B cell (primary cell): Measurements from ENCODE around the gene ST3GAL3. TPM values are rescaled to one million over a fixed set of nuclear protein-coding genes. Genes with fewer than 3 reads are reported as not detected.

Source experiments
- ATAC-seq: fragments of 200-7000 bp; cut with Tn5 transposase; one replicate; pipeline ENCODE4 v1.10.0; 2021; ENCODE audit warnings: low read depth, mild to moderate bottlenecking, moderate number of reproducible peaks, moderate library complexity
- CTCF ChIA-PET: fragments of 350-600 bp; sonication (Branson Sonifier 250); formaldehyde crosslinking; loops from one replicate; lab custom pipeline; 2021; ENCODE audit warnings: antibody characterized with exemption, inconsistent platforms; lab: Charles Lee
- POLR2A ChIA-PET: fragments of 350-600 bp; sonication (Branson Sonifier 250); formaldehyde crosslinking; loops from one replicate; lab custom pipeline; 2021; ENCODE audit warnings: antibody characterized with exemption; lab: Charles Lee
- DNase-seq: peaks from one replicate; pipeline ENCODE4 v3.0.0; 2013
- H2AFZ ChIP-seq: 2 replicates; pipeline ENCODE4 v1.6.1; 2012; ENCODE audit warnings: mild to moderate bottlenecking, low read depth, low read length; ENCODE audit not compliant: insufficient read depth, poor library complexity, severe bottlenecking
- H3K27ac ChIP-seq, 2 donors: 1 replicate in 1 of 2; 2 replicates in 1 of 2; pipeline ENCODE4 v1.5.1; 2012 to 2013; ENCODE audit warnings: low read length in 2 of 2, mild to moderate bottlenecking in 2 of 2, moderate library complexity in 1 of 2
- H3K27me3 ChIP-seq, 4 experiments: fragments of 200-600 bp in 1 of 4; sonication (generic) in 1 of 4; replicated peaks in 1 of 4; 1 replicate in 2 of 4; 2 replicates in 2 of 4; pipeline versions ENCODE4 v1.6.1 to v1.7.0; 2013 to 2016; ENCODE audit warnings: low read length in 3 of 4, mild to moderate bottlenecking in 2 of 4, mixed read lengths in 1 of 4, moderate library complexity in 1 of 4; ENCODE audit not compliant: insufficient read depth in 4 of 4, control insufficient read depth in 3 of 4; ENCODE audit errors: control extremely low read depth in 1 of 4
- H3K36me3 ChIP-seq, 2 experiments: replicated peaks in 1 of 2; 1 replicate in 1 of 2; 2 replicates in 1 of 2; pipeline versions ENCODE4 v1.6.1 to v1.7.1; 2013; ENCODE audit warnings: low read length in 1 of 2; ENCODE audit not compliant: insufficient read depth in 2 of 2, control insufficient read depth in 1 of 2; ENCODE audit errors: control extremely low read depth in 1 of 2, extremely low read depth in 1 of 2
- H3K4me1 ChIP-seq, 2 donors: fragments of 200-600 bp in 1 of 2; sonication (generic) in 1 of 2; 1 replicate in 1 of 2; 2 replicates in 1 of 2; pipeline versions ENCODE4 v1.5.1 to v1.6.1; 2013 to 2017; ENCODE audit warnings: low read length in 2 of 2; ENCODE audit not compliant: control insufficient read depth in 2 of 2, insufficient read depth in 2 of 2
- H3K4me2 ChIP-seq: replicated peaks from 2 replicates; pipeline ENCODE3; 2012; ENCODE audit warnings: mild to moderate bottlenecking, low read depth, low read length; ENCODE audit not compliant: poor library complexity, severe bottlenecking
- H3K4me3 ChIP-seq, 5 experiments: fragments of 200-600 bp in 1 of 5; sonication (generic) in 1 of 5; 1 replicate in 3 of 5; 2 replicates in 2 of 5; pipeline versions ENCODE4 v1.5.1 to v1.7.0; 2011 to 2016; ENCODE audit warnings: low read length in 4 of 5, mild to moderate bottlenecking in 4 of 5, low read depth in 2 of 5, control low read depth in 1 of 5, moderate library complexity in 1 of 5; ENCODE audit not compliant: insufficient read depth in 1 of 5; ENCODE audit errors: control extremely low read depth in 1 of 5, extremely low read depth in 1 of 5
- H3K79me2 ChIP-seq: fragments of 200-600 bp; sonication (generic); one replicate; pipeline ENCODE4 v1.6.0; 2016; ENCODE audit warnings: low read length; ENCODE audit not compliant: control insufficient read depth, insufficient read depth
- H3K9ac ChIP-seq: fragments of 200-600 bp; sonication (generic); 2 replicates; pipeline ENCODE4 v1.6.1; 2017; ENCODE audit warnings: mild to moderate bottlenecking, low read length, moderate library complexity
- H3K9me3 ChIP-seq, 3 donors: one replicate each; pipeline versions ENCODE4 v1.6.1 to v1.7.1; 2013; ENCODE audit warnings: low read length in 2 of 3; ENCODE audit not compliant: control insufficient read depth in 2 of 3, insufficient read depth in 1 of 3; ENCODE audit errors: control extremely low read depth in 1 of 3
- H4K20me1 ChIP-seq: 2 replicates; pipeline ENCODE4 v1.6.0; 2012; ENCODE audit warnings: mild to moderate bottlenecking, low read length; ENCODE audit not compliant: insufficient read depth, control insufficient read depth, poor library complexity, severe bottlenecking
- H3K27ac Mint-ChIP-seq: one replicate; pipeline ENCODE4 v1.8.0; 2021; ENCODE audit warnings: mixed read lengths
- H3K27me3 Mint-ChIP-seq: one replicate; pipeline ENCODE4 v1.8.0; 2021; ENCODE audit warnings: mixed read lengths
- H3K4me1 Mint-ChIP-seq: one replicate; pipeline ENCODE4 v1.8.0; 2021; ENCODE audit warnings: mixed read lengths
- H3K4me3 Mint-ChIP-seq: one replicate; pipeline ENCODE4 v1.8.0; 2021; ENCODE audit warnings: mixed read lengths
- H3K9me3 Mint-ChIP-seq: one replicate; pipeline ENCODE4 v1.8.0; 2022; ENCODE audit warnings: mixed read lengths; ENCODE audit not compliant: insufficient read depth
- EZH2 ChIP-seq: IDR thresholded peaks from 2 replicates; pipeline ENCODE4 v1.6.1; 2012; ENCODE audit warnings: borderline replicate concordance, low read depth, mild to moderate bottlenecking, moderate library complexity, low read length; ENCODE audit not compliant: insufficient read depth, poor library complexity, severe bottlenecking
- WGBS: methylation state at CpG from one replicate; pipeline ENCODE4 v1.1.5; 2013; ENCODE audit warnings: missing lambda C conversion rate; ENCODE audit not compliant: insufficient coverage; 5-methylcytosine and 5-hydroxymethylcytosine counted together
- intact Hi-C: fragments of 100-400 bp; cut with micrococcal nuclease; formaldehyde crosslinking; loops from one replicate; pipeline ENCODE4 v1.10.0; 2022
- polyA plus RNA-seq: library from polyadenylated mRNA; depleted of rRNA; stranded (reverse); fragments of >200 nt; gene quantifications from 2 replicates; pipeline ENCODE4 v1.2.3, GENCODE V29; 2012
- total RNA-seq, 2 donors: library from RNA; stranded (reverse); fragments of 120-200 nt in 1 of 2; gene quantifications; 1 replicate in 1 of 2; 2 replicates in 1 of 2; pipeline versions ENCODE4 v1.2.3 to v1.2.4, GENCODE V29; 2013 to 2022
- TF ChIP-seq, protein P1 (sequence below): fragments of 200-600 bp; IDR thresholded peaks from one replicate; pipeline ENCODE4 v1.8.0; 2022; ENCODE audit warnings: antibody characterized with exemption, mild to moderate bottlenecking

Gene ST3GAL3
- total and polyA plus RNA-seq, 2 donors (not counting 1 experiment from before 2014, with no cell fraction given) = 16.8 to 31.4 TPM

DNA sequence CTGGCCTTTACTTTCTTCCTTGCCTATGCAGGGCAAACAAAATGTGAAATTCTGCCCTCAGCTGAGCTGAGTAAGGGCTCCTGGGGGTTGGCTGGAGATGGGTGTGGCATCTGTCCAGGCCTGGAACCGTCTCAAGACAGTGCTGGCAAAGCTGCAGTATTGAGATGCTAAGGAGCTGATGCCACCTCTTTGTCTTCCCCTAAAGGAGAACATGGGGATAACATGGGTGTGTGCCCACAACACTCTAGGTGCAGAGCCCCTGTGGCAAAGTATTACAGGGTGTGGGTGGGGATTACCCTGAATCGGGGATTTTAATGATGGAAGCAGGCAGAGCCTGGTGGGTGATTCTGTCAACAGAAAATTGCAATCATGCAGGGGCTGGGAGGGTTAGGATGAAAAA, 2.5 kb upstream of the ST3GAL3 start:
- no peaks in the 10 kb centered on the region for H3K9me3 ChIP-seq
- no peaks in the 10 kb centered on the region for H3K27me3 ChIP-seq
- no peak for DNase-seq
- CTCF ChIA-PET = interaction anchor here (0.6 to 1.5 kb wide), 2 partner anchors 18 to 1362 kb away, joined by 3 to 4 read pairs; no protein-coding TSS in a partner anchor
- Mint-ChIP-seq H3K4me1 (peaks cover 29% of the 10 kb centered on the region), H3K27ac (peak overlapping the region; percentile 62), H3K4me3 (no peak overlapping the region), H3K9me3 (no peaks in the 10 kb centered on the region), H3K27me3 (no peaks in the 10 kb centered on the region)
- TF ChIP-seq, protein P1, sequence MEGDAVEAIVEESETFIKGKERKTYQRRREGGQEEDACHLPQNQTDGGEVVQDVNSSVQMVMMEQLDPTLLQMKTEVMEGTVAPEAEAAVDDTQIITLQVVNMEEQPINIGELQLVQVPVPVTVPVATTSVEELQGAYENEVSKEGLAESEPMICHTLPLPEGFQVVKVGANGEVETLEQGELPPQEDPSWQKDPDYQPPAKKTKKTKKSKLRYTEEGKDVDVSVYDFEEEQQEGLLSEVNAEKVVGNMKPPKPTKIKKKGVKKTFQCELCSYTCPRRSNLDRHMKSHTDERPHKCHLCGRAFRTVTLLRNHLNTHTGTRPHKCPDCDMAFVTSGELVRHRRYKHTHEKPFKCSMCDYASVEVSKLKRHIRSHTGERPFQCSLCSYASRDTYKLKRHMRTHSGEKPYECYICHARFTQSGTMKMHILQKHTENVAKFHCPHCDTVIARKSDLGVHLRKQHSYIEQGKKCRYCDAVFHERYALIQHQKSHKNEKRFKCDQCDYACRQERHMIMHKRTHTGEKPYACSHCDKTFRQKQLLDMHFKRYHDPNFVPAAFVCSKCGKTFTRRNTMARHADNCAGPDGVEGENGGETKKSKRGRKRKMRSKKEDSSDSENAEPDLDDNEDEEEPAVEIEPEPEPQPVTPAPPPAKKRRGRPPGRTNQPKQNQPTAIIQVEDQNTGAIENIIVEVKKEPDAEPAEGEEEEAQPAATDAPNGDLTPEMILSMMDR = no peak
- TF ChIP-seq EZH2 = no peak
- POLR2A ChIA-PET = interaction anchor here (2.4 kb wide), 1 partner anchor 55 kb away, joined by 10 read pairs; the partner anchor contains the start of gene KDM4A
- H3K27ac ChIP-seq = no peak overlapping the region
- peaks cover 10 to 17% of the 10 kb centered on the region in 2 donors for H3K4me1 ChIP-seq
- no peak overlapping the region for H3K4me2 ChIP-seq
- no peak overlapping the region for H3K9ac ChIP-seq
- ATAC-seq = no peak
- intact Hi-C loops = loop anchor here (5.0 to 10.0 kb wide), 2 partner anchors 270 to 287 kb away; partner anchors contain the start of genes ATP6V0B, B4GALT2, CCDC24 and DPH2
- peaks cover 20% of the 10 kb centered on the region for H3K79me2 ChIP-seq
- no peaks in the 10 kb centered on the region for H4K20me1 ChIP-seq
- 83% methylated on average over 2 of the region's 2 CpGs for WGBS
- H2AFZ ChIP-seq = no peak overlapping the region
- H3K4me3 ChIP-seq = no peak overlapping the region
- H3K36me3 ChIP-seq = peaks cover 4 to 38% of the 10 kb centered on the region in 2 experiments

DNA sequence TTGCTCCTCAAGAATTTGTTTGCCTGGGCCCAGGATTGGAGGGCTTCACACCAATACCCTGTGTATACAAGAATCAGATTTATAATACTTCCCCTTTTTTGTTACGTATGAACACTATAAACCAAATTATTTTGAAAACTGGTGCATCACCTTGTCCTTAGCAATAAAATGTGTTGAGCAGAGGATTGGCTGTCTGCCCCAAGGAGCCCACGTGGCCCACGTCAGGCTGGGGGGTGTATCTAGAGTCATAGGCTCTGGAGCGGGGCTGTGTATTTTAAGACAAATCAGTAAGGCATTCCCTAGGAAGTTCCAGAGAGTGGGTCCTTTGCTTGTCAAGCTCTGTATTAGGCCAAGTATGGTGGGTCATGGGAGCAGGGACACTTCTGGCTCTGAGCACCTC, 2.0 kb upstream of the ST3GAL3 start:
- Histone ChIP-seq H3K4me3 (no peak overlapping the region), H3K36me3 (peaks cover 4 to 33% of the 10 kb centered on the region in 2 experiments), H4K20me1 (no peaks in the 10 kb centered on the region), H3K79me2 (peaks cover 21% of the 10 kb centered on the region), H3K9me3 (no peaks in the 10 kb centered on the region), H3K27ac (no peak overlapping the region), H2AFZ (no peak overlapping the region), H3K9ac (no peak overlapping the region), H3K27me3 (no peaks in the 10 kb centered on the region), H3K4me2 (no peak overlapping the region), H3K4me1 (peaks cover 10 to 17% of the 10 kb centered on the region in 2 donors)
- no peak for TF ChIP-seq EZH2
- TF ChIP-seq, protein P1 = no peak
- H3K9me3 Mint-ChIP-seq = no peaks in the 10 kb centered on the region
- CTCF ChIA-PET = interaction anchor here (0.6 to 1.5 kb wide), 2 partner anchors 18 to 1363 kb away, joined by 3 to 4 read pairs; no protein-coding TSS in a partner anchor
- intact Hi-C loops = loop anchor here (5.0 to 10.0 kb wide), 2 partner anchors 269 to 287 kb away; partner anchors contain the start of genes ATP6V0B, B4GALT2, CCDC24 and DPH2
- 78% methylated on average over 3 of the region's 4 CpGs for WGBS
- H3K27ac Mint-ChIP-seq = peak overlapping the region; percentile 66
- ATAC-seq (no peak), DNase-seq (peak; percentile 21)
- H3K27me3 Mint-ChIP-seq = no peaks in the 10 kb centered on the region
- peak overlapping the region; percentile 91 for H3K4me3 Mint-ChIP-seq
- POLR2A ChIA-PET = interaction anchor here (2.4 kb wide), 1 partner anchor 55 kb away, joined by 10 read pairs; the partner anchor contains the start of gene KDM4A
- H3K4me1 Mint-ChIP-seq = peaks cover 29% of the 10 kb centered on the region
